GM18502 (cell line): ENCODE results near the gene SEC61B.
"Not testable (repeated sequence)": the region's sequence is repeated elsewhere in the genome, so short reads cannot be mapped to it uniquely, and the experiment has no call there.

Experiments used
- ATAC-seq: cut with Tn5 transposase; IDR thresholded peaks from one replicate; pipeline ENCODE4 v1.9.1; 2021; ENCODE audit warnings: mild to moderate bottlenecking; ENCODE audit not compliant: unreplicated experiment, poor library complexity

SEC61B gene

GRCh38 chr9:99235926-99236634, 14.0 kb downstream of the SEC61B start:
- ATAC-seq: peak; percentile 96

GRCh38 chr9:99237356-99237755, 15.3 kb downstream of the SEC61B start:
- no peak for ATAC-seq

GRCh38 chr9:99237849-99238248, 15.8 kb downstream of the SEC61B start:
- ATAC-seq: not testable (repeated sequence)

- ATAC-seq: no peak
Observed at GRCh38 chr9:99238331-99238730, 16.2 kb downstream of the SEC61B start.

GRCh38 chr9:99239341-99240060, 17.4 kb downstream of the SEC61B start:
- no peak for ATAC-seq

GRCh38 chr9:99241106-99241505, 19.0 kb downstream of the SEC61B start:
- ATAC-seq: no peak

GRCh38 chr9:99244344-99245260, 22.5 kb downstream of the SEC61B start:
- ATAC-seq: peak; percentile 93

GRCh38 chr9:99249619-99250018, 27.5 kb downstream of the SEC61B start:
- no peak for ATAC-seq

- ATAC-seq: no peak
Observed at GRCh38 chr9:99251157-99251556, 29.1 kb downstream of the SEC61B start.

- ATAC-seq: peak; percentile 47
Observed at GRCh38 chr9:99253134-99253533, 31.1 kb downstream of the SEC61B start.

GRCh38 chr9:99253772-99254431, 31.8 kb downstream of the SEC61B start:
- ATAC-seq: peak; percentile 84

- ATAC-seq: no peak
Observed at GRCh38 chr9:99255651-99256050, 33.6 kb downstream of the SEC61B start.

- no peak for ATAC-seq
Observed at GRCh38 chr9:99257723-99258389, 35.8 kb downstream of the SEC61B start.

- peak; percentile 82 for ATAC-seq
Observed at GRCh38 chr9:99259231-99259918, 37.3 kb downstream of the SEC61B start.

GRCh38 chr9:99261923-99262322, 39.8 kb downstream of the SEC61B start:
- no peak for ATAC-seq

- peak; percentile 41 for ATAC-seq
Observed at GRCh38 chr9:99262949-99263418, 40.9 kb downstream of the SEC61B start.

- no peak for ATAC-seq
Observed at GRCh38 chr9:99264070-99264680, 42.1 kb downstream of the SEC61B start.

GRCh38 chr9:99265691-99266090, 43.6 kb downstream of the SEC61B start:
- no peak for ATAC-seq
